SK-N-SH treated with all-trans-retinoic acid at 6 μM for 48 hours (cell line): ENCODE data around the gene BRF1.

Source experiments
- ATAC-seq: fragments of 200-7000 bp; cut with Tn5 transposase; 3 replicates; pipeline ENCODE4 v1.9.1; 2020; ENCODE audit warnings: mild to moderate bottlenecking, moderate library complexity
- BACH2 ChIP-seq: fragments of 250-450 bp; sonication (Bioruptor Pico); IDR thresholded peaks from 2 replicates; pipeline ENCODE4 v1.9.0; 2021; ENCODE audit warnings: mild to moderate bottlenecking, borderline replicate concordance
- ESRRG ChIP-seq: fragments of 250-450 bp; sonication (Bioruptor Pico); IDR thresholded peaks from 2 replicates; pipeline ENCODE4 v1.6.1; 2021; ENCODE audit warnings: mild to moderate bottlenecking
- ISL1 ChIP-seq: fragments of 250-450 bp; sonication (Bioruptor Pico); IDR thresholded peaks from 2 replicates; pipeline ENCODE4 v2.1.2; 2022; ENCODE audit warnings: mild to moderate bottlenecking, moderate library complexity
- OSR1 ChIP-seq: fragments of 250-450 bp; sonication (Bioruptor Pico); IDR thresholded peaks from 2 replicates; pipeline ENCODE4 v1.8.0; 2022; ENCODE audit warnings: moderate library complexity, mild to moderate bottlenecking, inconsistent platforms
- PATZ1 ChIP-seq: fragments of 250-450 bp; sonication (Bioruptor Pico); IDR thresholded peaks from 2 replicates; pipeline ENCODE4 v1.8.0; 2020; ENCODE audit warnings: mild to moderate bottlenecking, moderate library complexity, borderline replicate concordance
- POU6F1 ChIP-seq: fragments of 250-450 bp; sonication (Bioruptor Pico); IDR thresholded peaks from 2 replicates; pipeline ENCODE4 v1.8.0; 2021; ENCODE audit warnings: low read depth, mild to moderate bottlenecking, moderate library complexity, borderline replicate concordance
- PPARA ChIP-seq: fragments of 250-450 bp; sonication (Bioruptor Pico); IDR thresholded peaks from 2 replicates; pipeline ENCODE4 v1.5.0; 2020; ENCODE audit warnings: mild to moderate bottlenecking, borderline replicate concordance
- RARB ChIP-seq: fragments of 250-450 bp; sonication (Bioruptor Pico); IDR thresholded peaks from 2 replicates; pipeline ENCODE4 v1.8.0; 2021; ENCODE audit warnings: mild to moderate bottlenecking, moderate library complexity
- SNAI2 ChIP-seq: fragments of 250-450 bp; sonication (Bioruptor Pico); IDR thresholded peaks from 2 replicates; pipeline ENCODE4 v1.5.0; 2020; ENCODE audit warnings: mild to moderate bottlenecking, moderate library complexity
- TCF4 ChIP-seq: fragments of 250-450 bp; sonication (Bioruptor Pico); IDR thresholded peaks from 2 replicates; pipeline ENCODE4 v1.8.0; 2021; ENCODE audit warnings: mild to moderate bottlenecking, moderate library complexity, borderline replicate concordance
- ZC3H10 ChIP-seq: fragments of 250-450 bp; sonication (Bioruptor Pico); IDR thresholded peaks from 2 replicates; pipeline ENCODE4 v1.5.1; 2021; ENCODE audit warnings: mild to moderate bottlenecking, moderate library complexity
- ZFP3 ChIP-seq: fragments of 250-450 bp; sonication (Bioruptor Pico); IDR thresholded peaks from 2 replicates; pipeline ENCODE4 v1.5.0; 2020; ENCODE audit warnings: mild to moderate bottlenecking, moderate library complexity
- ZNF70 ChIP-seq: fragments of 450-650 bp; formaldehyde crosslinking; IDR thresholded peaks from 2 replicates; pipeline ENCODE4 v1.5.0; 2020; ENCODE audit warnings: mild to moderate bottlenecking, moderate library complexity
- ZNF8 ChIP-seq: fragments of 450-650 bp; formaldehyde crosslinking; IDR thresholded peaks from 2 replicates; pipeline ENCODE4 v1.5.0; 2020; ENCODE audit warnings: mild to moderate bottlenecking, moderate library complexity
- TF ChIP-seq, protein P1 (sequence below): fragments of 250-450 bp; sonication (Bioruptor Pico); IDR thresholded peaks from 2 replicates; pipeline ENCODE4 v1.5.0; 2020; ENCODE audit warnings: mild to moderate bottlenecking, moderate library complexity
- TF ChIP-seq, protein P2 (sequence below): fragments of 250-450 bp; sonication (Bioruptor Pico); IDR thresholded peaks from 2 replicates; pipeline ENCODE4 v1.5.1; 2020; ENCODE audit warnings: low read depth, mild to moderate bottlenecking, moderate library complexity

Gene BRF1

DNA sequence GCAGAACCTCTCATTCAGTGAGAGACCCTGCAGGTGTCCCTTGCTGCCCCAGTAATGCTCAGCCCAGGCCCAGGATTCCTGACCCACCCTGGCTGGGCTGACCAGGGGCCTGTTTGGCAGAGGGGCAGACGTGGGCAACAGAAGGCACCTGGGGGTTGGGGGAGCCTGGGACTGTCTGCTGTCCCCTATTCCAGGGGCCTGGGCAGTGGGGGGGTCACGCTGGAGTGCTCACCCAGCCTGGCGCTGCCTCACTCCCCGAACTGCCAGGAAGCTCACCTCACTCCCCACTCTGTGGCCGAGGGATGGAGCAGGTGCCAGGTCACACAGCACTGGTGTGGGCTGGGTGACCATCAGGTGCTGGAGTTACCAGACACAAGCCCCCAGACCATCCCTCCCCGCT, 97.1 kb downstream of the BRF1 start (continued):
- TF ChIP-seq PATZ1: no peak
- no peak for TF ChIP-seq OSR1 (CRISPR knock-in tag)
- TF ChIP-seq ISL1 (CRISPR knock-in tag): no peak
- TF ChIP-seq PPARA (CRISPR knock-in tag): no peak
- TF ChIP-seq SNAI2 (CRISPR knock-in tag): no peak
- TF ChIP-seq BACH2 (CRISPR knock-in tag): no peak

GRCh38 chr14:105203057-105203531, 97.7 kb downstream of the BRF1 start:
- ATAC-seq: peak; percentile 82
- TF ChIP-seq ESRRG (CRISPR knock-in tag): no peak
- TF ChIP-seq TCF4 (CRISPR knock-in tag): no peak
- TF ChIP-seq, all 23 proteins: peak for 0

DNA sequence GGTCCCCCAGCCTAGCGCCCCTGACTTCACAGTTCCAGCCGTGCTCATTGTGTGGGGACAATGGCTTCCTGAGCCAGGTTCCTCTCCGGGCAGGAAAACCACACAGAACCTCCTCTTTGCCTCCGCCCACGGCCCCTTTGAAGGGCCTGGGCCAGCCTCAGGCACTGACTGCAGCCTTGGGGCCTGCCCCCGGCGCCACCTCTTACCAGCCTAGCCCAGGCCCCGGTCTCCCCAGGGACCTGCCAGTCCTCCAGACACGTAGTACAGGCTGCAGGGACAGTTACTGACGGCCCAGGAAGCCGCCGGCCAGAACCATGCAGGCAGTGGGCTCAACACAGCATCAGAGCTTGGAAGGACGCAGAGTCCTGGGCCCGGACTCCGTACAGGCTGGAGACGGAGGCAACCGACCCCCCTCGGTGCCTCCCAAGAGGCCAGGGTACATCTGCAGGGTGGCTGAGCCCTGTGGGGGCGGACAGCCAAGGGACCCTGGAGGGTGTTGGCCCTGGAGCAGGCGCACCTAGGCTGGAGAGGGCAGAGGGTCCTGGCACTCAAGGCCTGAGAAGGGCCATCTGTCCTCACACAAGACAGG, 98.8 kb downstream of the BRF1 start:
- TF ChIP-seq RARB (CRISPR knock-in tag) (no peak), PPARA (CRISPR knock-in tag) (no peak), TCF4 (CRISPR knock-in tag) (no peak), ISL1 (CRISPR knock-in tag) (no peak), ZFP3 (CRISPR knock-in tag) (no peak), ZNF8 (CRISPR knock-in tag) (no peak), POU6F1 (CRISPR knock-in tag) (no peak)
- TF ChIP-seq, protein P1, sequence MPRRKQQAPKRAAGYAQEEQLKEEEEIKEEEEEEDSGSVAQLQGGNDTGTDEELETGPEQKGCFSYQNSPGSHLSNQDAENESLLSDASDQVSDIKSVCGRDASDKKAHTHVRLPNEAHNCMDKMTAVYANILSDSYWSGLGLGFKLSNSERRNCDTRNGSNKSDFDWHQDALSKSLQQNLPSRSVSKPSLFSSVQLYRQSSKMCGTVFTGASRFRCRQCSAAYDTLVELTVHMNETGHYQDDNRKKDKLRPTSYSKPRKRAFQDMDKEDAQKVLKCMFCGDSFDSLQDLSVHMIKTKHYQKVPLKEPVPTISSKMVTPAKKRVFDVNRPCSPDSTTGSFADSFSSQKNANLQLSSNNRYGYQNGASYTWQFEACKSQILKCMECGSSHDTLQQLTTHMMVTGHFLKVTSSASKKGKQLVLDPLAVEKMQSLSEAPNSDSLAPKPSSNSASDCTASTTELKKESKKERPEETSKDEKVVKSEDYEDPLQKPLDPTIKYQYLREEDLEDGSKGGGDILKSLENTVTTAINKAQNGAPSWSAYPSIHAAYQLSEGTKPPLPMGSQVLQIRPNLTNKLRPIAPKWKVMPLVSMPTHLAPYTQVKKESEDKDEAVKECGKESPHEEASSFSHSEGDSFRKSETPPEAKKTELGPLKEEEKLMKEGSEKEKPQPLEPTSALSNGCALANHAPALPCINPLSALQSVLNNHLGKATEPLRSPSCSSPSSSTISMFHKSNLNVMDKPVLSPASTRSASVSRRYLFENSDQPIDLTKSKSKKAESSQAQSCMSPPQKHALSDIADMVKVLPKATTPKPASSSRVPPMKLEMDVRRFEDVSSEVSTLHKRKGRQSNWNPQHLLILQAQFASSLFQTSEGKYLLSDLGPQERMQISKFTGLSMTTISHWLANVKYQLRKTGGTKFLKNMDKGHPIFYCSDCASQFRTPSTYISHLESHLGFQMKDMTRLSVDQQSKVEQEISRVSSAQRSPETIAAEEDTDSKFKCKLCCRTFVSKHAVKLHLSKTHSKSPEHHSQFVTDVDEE (CRISPR knock-in tag): no peak
- no peak for ATAC-seq

GRCh38 chr14:105201156-105201924, 99.5 kb downstream of the BRF1 start:
- no peak for ATAC-seq
- no peak for TF ChIP-seq ESRRG (CRISPR knock-in tag)

GRCh38 chr14:105200641-105201040, 100.2 kb downstream of the BRF1 start:
- TF ChIP-seq ESRRG (CRISPR knock-in tag) (no peak), ZC3H10 (CRISPR knock-in tag) (no peak), SNAI2 (CRISPR knock-in tag) (no peak), ZFP3 (CRISPR knock-in tag) (no peak), ZNF70 (no peak)
- TF ChIP-seq, protein P2, sequence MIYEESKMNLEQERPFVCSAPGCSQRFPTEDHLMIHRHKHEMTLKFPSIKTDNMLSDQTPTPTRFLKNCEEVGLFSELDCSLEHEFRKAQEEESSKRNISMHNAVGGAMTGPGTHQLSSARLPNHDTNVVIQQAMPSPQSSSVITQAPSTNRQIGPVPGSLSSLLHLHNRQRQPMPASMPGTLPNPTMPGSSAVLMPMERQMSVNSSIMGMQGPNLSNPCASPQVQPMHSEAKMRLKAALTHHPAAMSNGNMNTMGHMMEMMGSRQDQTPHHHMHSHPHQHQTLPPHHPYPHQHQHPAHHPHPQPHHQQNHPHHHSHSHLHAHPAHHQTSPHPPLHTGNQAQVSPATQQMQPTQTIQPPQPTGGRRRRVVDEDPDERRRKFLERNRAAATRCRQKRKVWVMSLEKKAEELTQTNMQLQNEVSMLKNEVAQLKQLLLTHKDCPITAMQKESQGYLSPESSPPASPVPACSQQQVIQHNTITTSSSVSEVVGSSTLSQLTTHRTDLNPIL: no peak
- no peak for ATAC-seq
